CMK (cell line): ENCODE data around the gene DPH7.
"Not testable (repeated sequence)": the region's sequence is repeated elsewhere in the genome, so short reads cannot be mapped to it uniquely, and the experiment has no call there.

Experiments
- DNase-seq: peaks from one replicate; pipeline ENCODE4 v3.0.0-alpha.2; 2010; ENCODE audit warnings: low read depth

The DPH7 gene

GRCh38 chr9:137545123-137545522, 33.6 kb downstream of the DPH7 start:
- DNase-seq: no peak

DNA sequence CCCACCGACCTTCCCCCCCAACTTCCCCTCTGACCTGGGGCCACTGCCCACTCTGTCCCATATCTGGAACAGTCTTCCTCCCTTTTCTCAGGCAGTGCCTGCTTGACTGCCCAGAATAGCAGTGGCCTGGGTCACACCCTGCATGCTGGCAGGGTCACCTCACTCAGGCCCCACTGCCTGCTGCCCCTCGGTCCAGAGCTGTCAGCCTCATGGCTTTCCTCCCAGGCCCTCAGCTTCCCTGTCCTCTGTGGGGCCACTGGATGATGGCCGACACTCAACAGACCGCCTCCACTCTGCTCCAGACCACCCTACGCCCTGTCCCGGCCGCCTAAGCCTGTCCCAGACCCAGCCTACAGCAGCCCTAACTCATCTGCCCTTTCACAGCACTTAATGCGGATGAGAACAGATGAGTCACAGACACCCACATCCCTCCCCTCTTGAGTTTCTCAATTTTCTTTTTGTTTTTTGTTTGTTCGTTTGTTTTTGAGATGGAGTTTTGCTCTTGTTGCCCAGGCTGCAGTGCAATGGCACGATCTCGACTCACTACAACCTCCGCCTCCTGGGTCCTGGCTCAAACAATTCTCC, 34.5 kb downstream of the DPH7 start:
- DNase-seq: no peak

- no peak for DNase-seq
Observed at GRCh38 chr9:137543237-137543963, 35.3 kb downstream of the DPH7 start.

- DNase-seq: no peak
Observed at GRCh38 chr9:137542486-137542885, 36.2 kb downstream of the DPH7 start.

DNA sequence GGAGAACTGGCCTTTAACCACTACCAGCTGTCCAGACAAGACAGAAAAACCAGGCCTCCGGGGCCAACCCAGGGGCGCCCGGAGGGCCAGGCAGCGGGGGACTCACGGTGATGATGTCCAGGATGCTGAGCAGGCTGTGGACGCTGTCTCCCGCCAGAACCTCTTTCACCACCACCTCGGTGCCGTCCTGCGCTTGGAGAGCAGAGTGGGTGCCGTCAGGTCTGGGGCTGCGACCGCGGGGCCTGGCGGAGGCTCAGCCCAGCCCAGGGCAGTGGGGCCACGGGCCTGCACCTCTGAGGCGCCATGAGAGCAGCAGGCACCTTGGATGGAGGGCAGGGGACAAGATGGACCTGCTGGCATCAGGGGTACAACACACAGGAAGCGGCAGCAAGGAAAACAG, 38.2 kb downstream of the DPH7 start:
- DNase-seq: no peak

- no peak for DNase-seq
Observed at GRCh38 chr9:137538058-137538457, 40.7 kb downstream of the DPH7 start.

DNA sequence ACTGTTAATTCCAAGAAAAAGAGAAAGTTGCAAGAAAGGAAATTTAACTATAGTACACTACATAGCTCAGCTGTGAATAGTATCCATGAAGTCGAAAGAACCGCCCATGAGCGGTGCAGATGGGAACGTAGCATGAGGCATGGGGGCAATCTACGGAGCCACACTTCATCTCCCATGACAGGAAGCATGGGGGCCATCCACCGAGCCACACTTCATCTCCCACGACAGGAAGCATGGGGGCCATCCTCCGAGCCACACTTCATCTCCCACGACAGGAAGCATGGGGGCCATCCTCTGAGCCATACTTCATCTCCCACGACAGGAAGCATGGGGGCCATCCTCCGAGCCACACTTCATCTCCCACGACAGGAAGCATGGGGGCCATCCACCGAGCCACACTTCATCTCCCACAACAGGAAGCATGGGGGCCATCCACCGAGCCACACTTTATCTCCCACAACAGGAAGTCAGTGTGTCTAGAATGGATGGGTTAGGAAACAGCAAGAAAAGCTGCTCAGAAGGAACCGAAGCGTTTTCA, 42.1 kb downstream of the DPH7 start:
- DNase-seq: peak; percentile 96

DNA sequence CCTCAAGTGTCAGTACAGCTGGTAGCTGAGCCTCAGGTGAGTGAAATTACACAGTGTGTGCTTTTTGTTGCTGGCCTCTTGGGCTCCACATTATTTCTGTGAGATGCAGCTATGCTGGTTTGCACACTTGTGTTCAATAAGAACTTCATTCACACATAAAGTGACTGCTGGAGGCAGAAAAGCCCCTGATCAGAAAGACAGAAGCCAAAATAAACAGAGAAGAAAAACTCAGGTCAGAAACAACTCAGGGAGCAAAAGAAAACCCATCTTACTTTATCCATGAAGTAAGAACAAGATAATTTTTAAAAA, 43.7 kb downstream of the DPH7 start:
- no peak for DNase-seq

DNA sequence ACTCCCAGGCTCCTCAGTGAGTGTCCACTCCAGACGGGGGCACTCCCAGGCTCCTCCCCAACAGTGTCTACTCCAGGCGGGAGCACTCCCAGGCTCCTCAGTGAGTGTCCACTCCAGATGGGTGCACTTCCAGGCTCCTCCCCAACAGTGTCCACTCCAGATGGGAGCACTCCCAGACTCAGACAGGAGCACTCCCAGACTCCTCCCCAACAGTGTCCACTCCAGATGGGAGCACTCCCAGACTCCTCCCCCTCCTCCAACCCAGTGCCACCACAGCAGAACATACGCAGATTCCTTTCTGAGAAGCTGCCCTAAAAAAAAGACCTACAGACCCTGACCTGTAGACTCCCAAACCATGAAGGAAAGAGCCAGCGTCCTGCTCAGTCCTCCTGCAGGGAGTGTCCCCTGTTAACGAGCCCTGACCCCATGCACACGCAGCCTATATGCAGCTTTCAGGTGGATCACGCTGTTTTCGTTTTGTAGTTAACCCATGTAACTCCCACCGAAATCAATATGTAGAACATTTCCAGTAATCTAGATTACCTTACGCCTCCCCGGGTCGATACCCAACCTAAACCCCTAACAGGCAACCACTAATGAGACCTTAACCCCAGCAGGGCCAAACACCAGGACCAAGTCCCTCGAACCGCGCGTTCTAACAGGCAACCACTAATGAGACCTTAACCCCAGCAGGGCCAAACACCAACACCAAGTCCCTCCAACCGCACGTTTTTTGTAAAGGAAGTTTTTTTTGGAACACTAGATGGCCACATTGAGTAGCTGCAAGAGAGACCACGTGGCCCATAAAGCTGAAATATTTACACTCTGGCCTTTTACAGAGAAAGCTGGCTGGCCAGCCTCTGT, 44.2 kb downstream of the DPH7 start:
- DNase-seq: no peak

- not testable (repeated sequence) for DNase-seq
Observed at GRCh38 chr9:137532891-137533468, 45.7 kb downstream of the DPH7 start.

- no peak for DNase-seq
Observed at GRCh38 chr9:137531099-137531765, 47.5 kb downstream of the DPH7 start.

DNA sequence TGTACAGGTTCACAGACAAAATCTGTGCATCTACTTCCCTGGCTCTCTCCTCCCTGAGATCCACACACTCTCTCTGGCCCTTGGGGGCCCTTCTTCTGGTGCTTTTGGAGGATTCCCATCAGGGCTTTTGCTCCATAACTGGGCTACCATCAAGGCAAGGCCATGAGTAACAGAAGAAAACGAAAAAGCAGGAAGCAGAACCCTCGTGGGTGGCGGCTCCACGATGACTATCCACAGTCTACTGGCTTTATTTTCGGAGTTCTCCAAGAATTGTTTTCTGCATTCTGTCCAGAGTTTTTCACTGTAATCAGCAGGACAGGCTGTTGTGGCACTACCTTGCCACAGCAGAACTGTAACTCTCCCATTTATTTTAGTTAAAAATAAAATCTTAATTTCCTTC, 48.4 kb downstream of the DPH7 start:
- DNase-seq: no peak

DNA sequence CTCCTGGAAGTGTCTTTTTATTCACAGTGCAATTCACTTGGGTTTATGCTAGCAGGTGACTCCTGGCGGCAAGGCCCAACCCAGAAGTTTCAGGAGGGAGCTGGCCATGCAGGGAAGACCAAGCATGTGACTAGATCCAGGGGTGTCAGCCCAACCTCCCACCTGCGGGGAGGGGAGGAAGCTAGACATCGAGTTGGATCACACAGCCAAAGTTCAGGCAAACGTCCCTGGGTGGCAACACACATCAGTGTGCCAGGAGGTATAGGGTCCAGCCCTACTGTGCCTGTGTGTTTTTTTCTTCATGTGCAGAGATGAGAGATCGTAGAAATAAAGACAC, 53.8 kb downstream of the DPH7 start:
- no peak for DNase-seq

- no peak for DNase-seq
Observed at GRCh38 chr9:137524161-137524980, 54.4 kb downstream of the DPH7 start.

DNA sequence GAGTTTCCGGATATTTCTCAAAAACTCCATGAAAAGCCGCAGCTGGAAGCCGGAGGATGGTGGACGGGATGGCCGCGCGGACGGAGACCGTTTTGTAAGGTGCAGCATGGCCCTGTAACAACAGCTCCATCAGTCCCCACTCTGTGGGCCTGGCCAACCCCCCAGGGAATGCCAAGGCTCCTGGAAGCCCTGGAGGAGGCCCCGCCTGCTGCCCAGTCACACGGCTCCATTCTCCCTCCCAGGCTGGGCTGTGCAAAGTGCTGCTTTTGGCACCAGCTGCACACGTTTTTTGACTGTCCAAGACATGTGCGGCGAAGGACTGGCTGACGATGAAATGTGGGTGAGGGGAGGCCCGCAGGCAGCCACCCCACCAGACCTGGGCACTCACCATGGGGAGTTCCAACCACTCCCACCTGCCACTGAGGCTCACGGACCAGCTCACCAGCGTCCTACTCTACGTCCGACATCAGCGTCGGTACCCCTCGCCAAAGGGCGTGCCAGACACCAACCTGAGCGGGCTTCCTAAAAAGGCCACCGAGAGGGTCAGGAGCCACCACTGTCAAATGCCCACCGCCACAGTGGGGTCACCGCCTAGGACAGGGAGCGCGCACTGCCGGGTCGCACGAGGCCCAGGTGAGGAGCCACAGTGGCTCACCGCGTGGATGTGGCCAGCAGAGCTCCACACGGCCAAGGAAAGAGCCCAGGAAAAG, 55.8 kb downstream of the DPH7 start:
- no peak for DNase-seq

- no peak for DNase-seq
Observed at GRCh38 chr9:137521405-137521985, 57.2 kb downstream of the DPH7 start.

DNA sequence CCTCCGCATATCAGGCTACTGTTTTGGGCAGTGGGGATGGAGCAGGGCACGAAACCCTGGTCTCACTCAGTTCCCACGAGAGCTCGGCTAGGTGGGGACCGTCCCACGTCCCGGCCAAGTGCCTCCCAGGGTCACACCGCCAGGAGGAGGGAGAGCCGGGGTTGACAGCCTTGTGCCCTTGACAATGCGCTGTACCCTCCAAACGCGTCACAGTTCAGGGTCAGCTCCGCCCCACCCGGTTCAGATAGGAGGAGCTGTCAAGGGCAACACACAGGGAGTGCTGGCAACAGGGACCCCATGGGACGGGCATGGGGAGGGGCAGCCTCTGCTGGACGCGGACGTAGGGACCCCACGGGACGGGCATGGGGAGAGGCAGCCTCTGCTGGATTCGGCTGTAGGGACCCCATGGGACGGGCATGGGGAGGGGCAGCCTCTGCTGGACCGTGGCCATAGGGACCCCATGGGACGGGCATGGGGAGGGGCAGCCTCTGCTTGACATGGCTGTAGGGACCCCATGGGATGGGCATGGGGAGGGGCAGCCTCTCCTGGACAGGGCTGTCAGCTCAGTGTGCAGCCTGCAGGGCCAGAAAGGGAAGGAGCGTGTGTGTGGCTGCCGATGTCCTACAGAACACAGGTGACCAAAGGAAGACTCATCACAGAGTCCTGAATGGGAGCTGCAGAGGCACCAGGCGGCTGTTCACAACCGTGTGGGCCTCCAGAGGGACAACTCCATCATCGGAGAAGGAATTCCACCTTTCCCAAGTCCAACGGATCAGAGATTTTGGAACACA, 57.9 kb downstream of the DPH7 start:
- DNase-seq: no peak

- DNase-seq: no peak
Observed at GRCh38 chr9:137519553-137519952, 59.2 kb downstream of the DPH7 start.

GRCh38 chr9:137518661-137519459, 59.9 kb downstream of the DPH7 start:
- DNase-seq: not testable (repeated sequence)
